ENCODE measurements around the gene CARS1. TPM values are rescaled to one million over a fixed set of nuclear protein-coding genes. Genes with fewer than 3 reads are reported as not detected.

The CARS1 gene
- total RNA-seq, 4 donors from 2014 or later = 38.1 to 66.5 (median 40.9) TPM

DNA sequence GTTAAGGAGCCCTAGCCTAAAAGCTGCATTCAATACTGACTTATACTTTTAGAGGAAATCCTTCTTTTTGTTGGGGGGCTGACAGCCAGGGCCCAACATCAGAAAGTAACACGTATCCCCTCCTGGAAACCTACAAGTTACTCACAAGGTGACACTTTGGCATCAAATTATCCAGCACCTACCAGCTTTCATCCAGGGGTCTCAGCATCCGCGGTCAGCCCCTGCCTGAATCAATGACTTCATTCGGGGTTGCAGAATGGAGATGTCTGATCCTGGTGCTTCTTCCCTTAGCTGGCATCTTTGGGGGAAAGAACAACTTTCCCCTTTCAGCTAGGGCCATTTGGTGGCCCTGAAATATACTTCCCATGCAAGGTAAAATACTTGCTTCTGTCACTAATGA is 59.8 kb downstream of the CARS1 start:
- TF ChIP-seq POLR2AphosphoS5 (IDR thresholded peaks at IDR 0.05) = no peak
- no peak for TF ChIP-seq POLR2A (IDR thresholded peaks at IDR 0.05)
- TF ChIP-seq, protein P1, sequence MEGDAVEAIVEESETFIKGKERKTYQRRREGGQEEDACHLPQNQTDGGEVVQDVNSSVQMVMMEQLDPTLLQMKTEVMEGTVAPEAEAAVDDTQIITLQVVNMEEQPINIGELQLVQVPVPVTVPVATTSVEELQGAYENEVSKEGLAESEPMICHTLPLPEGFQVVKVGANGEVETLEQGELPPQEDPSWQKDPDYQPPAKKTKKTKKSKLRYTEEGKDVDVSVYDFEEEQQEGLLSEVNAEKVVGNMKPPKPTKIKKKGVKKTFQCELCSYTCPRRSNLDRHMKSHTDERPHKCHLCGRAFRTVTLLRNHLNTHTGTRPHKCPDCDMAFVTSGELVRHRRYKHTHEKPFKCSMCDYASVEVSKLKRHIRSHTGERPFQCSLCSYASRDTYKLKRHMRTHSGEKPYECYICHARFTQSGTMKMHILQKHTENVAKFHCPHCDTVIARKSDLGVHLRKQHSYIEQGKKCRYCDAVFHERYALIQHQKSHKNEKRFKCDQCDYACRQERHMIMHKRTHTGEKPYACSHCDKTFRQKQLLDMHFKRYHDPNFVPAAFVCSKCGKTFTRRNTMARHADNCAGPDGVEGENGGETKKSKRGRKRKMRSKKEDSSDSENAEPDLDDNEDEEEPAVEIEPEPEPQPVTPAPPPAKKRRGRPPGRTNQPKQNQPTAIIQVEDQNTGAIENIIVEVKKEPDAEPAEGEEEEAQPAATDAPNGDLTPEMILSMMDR (IDR thresholded peaks at IDR 0.05) = no peak
- no peak for TF ChIP-seq EP300 (IDR thresholded peaks at IDR 0.05)
- 94% methylated on average over 3 of the region's 4 CpGs for WGBS
- peaks cover 24% of the 10 kb centered on the region for H3K36me3 ChIP-seq
- no peaks in the 10 kb centered on the region for H3K9me3 ChIP-seq
- no peaks in the 10 kb centered on the region for H3K27me3 ChIP-seq
- DNase-seq (ENCODE audit: low spot score in 2 of 2) = peak in 1 of 2 donors; percentile 44
- H3K4me3 ChIP-seq = no peak overlapping the region
- H3K4me1 ChIP-seq = peaks cover 33% of the 10 kb centered on the region
- H3K27ac ChIP-seq = no peak overlapping the region

DNA sequence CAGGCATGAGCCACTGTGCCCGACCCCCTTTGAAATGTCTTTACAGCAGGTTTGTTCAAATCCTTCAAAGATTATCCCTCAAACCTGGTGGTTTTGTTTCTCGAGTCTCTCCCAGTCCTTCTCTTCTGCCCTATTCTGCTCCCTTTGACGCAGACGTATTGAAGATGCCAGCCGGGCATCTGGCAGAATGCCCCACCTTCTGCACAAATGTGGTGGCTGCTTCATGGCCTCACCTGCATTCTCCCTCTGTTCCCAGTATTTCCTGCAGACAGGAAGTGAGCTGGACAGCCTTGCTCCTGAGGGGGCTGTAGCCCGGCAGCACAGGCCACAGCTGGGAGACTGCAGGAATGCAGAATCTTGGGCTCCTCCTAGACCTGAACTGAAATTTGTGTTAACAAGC is 60.2 kb downstream of the CARS1 start:
- H3K9me3 ChIP-seq = no peaks in the 10 kb centered on the region
- DNase-seq (ENCODE audit: low spot score in 2 of 2) = peak; percentile 30 to 66
- H3K27me3 ChIP-seq = no peaks in the 10 kb centered on the region
- H3K4me3 ChIP-seq = no peak overlapping the region
- 76% methylated on average over 6 of the region's 6 CpGs for WGBS
- no peak for TF ChIP-seq POLR2A (IDR thresholded peaks at IDR 0.05)
- no peak for TF ChIP-seq POLR2AphosphoS5 (IDR thresholded peaks at IDR 0.05)
- TF ChIP-seq EP300 (IDR thresholded peaks at IDR 0.05) = no peak
- TF ChIP-seq, protein P1 (IDR thresholded peaks at IDR 0.05) = no peak
- H3K27ac ChIP-seq = no peak overlapping the region
- H3K4me1 ChIP-seq = peaks cover 29% of the 10 kb centered on the region
- peaks cover 20% of the 10 kb centered on the region for H3K36me3 ChIP-seq

DNA sequence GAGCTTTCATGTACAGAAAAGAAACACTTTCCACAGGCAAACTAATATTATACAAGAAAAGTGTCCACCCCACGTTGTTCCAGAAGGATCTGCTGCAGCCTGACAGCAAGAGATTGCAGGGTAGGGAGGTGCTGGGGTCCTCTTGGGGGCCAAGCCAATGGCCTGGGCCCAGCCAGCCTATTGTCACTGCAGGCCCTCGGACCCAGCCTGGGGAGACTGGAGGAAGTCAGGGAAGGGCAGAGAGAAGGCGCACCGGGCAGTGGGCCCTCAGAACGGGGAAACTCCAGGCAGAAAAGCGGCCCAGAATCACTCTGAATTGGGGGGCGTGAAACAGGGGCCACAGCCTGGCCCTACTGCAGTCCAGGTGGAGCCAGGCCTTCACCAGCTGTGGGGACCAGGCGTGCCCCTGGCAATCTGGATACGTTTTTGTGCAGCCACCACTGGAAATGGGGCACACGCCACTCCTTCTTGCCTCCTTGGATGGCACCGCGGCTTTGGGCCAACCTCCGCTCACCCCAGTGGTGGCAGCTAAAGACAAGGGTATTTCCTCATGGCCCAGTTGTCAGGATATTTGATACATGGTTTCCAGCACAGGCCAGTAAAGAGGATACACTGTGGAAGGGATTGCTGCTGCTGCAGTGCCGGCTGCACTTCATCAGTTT is 61.2 kb downstream of the CARS1 start:
- peaks cover 10% of the 10 kb centered on the region for H3K36me3 ChIP-seq
- peak; percentile 47 to 74 for DNase-seq (ENCODE audit: low spot score in 2 of 2)
- peaks cover 23% of the 10 kb centered on the region for H3K4me1 ChIP-seq
- TF ChIP-seq, protein P1 (IDR thresholded peaks at IDR 0.05) = no peak
- TF ChIP-seq POLR2A (IDR thresholded peaks at IDR 0.05) = no peak
- no peak for TF ChIP-seq POLR2AphosphoS5 (IDR thresholded peaks at IDR 0.05)
- no peak for TF ChIP-seq EP300 (IDR thresholded peaks at IDR 0.05)
- H3K9me3 ChIP-seq = no peaks in the 10 kb centered on the region
- no peaks in the 10 kb centered on the region for H3K27me3 ChIP-seq
- WGBS = 85% methylated on average over 13 of the region's 14 CpGs
- no peak overlapping the region for H3K27ac ChIP-seq
- no peak overlapping the region for H3K4me3 ChIP-seq

DNA sequence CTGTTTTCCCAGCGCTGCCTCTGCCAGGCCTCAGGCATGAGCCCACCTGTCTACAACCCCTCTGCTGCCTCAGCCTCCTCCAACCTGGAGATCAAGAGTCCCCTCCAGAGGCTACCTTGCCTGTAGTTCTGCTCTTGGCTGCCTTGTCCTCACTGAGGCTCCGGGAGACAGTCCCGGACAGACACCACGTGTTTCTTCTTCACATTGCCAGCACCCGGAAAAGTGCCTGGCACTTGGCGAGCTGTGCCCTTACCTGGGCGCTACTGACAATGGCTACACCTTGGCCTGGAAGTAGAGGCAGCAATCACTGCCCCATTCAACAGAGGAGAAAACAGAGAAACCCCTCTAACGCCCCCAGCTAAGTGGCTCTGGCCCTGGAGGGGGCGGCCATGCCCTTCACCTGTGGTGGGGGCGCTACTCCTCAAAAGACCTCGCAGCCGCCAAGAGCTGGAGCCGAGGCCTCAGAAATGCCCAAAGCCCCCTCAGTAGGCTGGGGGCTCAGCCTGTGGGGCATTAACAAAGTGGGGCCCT is 62.1 kb downstream of the CARS1 start:
- Histone ChIP-seq H3K27me3 (no peaks in the 10 kb centered on the region), H3K27ac (no peak overlapping the region), H3K4me1 (peaks cover 23% of the 10 kb centered on the region), H3K9me3 (no peaks in the 10 kb centered on the region), H3K36me3 (peaks cover 3% of the 10 kb centered on the region), H3K4me3 (no peak overlapping the region)
- WGBS = 72% methylated on average over 4 of the region's 13 CpGs
- TF ChIP-seq POLR2AphosphoS5 (IDR thresholded peaks at IDR 0.05) (no peak), POLR2A (IDR thresholded peaks at IDR 0.05) (no peak), EP300 (IDR thresholded peaks at IDR 0.05) (no peak)
- TF ChIP-seq, protein P1 (IDR thresholded peaks at IDR 0.05) = no peak
- DNase-seq (ENCODE audit: low spot score in 2 of 2) = peak; percentile 48 to 60

DNA sequence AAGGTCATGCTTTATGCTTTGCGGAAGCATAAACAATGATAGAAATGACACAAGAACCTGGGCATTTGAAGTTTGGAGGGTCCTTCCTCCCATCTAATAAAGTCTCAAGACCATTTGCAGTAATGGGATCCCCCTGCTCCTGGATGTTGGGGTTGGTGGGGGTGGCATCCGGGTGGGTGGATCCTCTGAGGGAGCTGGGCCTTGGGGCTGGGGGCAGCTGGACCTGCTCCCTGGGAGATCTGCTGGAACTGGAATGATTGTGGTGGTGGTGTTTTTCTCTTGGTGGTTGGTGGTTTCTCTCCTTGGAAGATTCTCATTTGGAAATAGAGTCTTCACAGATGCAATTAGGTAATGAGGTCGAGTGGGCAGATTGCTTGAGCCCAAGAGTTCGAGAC is 62.9 kb downstream of the CARS1 start:
- H3K27ac ChIP-seq = no peak overlapping the region
- no peaks in the 10 kb centered on the region for H3K27me3 ChIP-seq
- H3K9me3 ChIP-seq = no peaks in the 10 kb centered on the region
- WGBS = 93% methylated on average over 2 of the region's 4 CpGs
- no peaks in the 10 kb centered on the region for H3K36me3 ChIP-seq
- H3K4me1 ChIP-seq = peaks cover 27% of the 10 kb centered on the region
- no peak for TF ChIP-seq POLR2A (IDR thresholded peaks at IDR 0.05)
- TF ChIP-seq EP300 (IDR thresholded peaks at IDR 0.05) = no peak
- TF ChIP-seq, protein P1 (IDR thresholded peaks at IDR 0.05) = no peak
- TF ChIP-seq POLR2AphosphoS5 (IDR thresholded peaks at IDR 0.05) = no peak
- no peak overlapping the region for H3K4me3 ChIP-seq
- peak; percentile 47 to 49 for DNase-seq (ENCODE audit: low spot score in 2 of 2)

All from suprapubic skin (tissue), 4 donors.